ENCODE results near the gene CALHM3.

The CALHM3 gene

DNA sequence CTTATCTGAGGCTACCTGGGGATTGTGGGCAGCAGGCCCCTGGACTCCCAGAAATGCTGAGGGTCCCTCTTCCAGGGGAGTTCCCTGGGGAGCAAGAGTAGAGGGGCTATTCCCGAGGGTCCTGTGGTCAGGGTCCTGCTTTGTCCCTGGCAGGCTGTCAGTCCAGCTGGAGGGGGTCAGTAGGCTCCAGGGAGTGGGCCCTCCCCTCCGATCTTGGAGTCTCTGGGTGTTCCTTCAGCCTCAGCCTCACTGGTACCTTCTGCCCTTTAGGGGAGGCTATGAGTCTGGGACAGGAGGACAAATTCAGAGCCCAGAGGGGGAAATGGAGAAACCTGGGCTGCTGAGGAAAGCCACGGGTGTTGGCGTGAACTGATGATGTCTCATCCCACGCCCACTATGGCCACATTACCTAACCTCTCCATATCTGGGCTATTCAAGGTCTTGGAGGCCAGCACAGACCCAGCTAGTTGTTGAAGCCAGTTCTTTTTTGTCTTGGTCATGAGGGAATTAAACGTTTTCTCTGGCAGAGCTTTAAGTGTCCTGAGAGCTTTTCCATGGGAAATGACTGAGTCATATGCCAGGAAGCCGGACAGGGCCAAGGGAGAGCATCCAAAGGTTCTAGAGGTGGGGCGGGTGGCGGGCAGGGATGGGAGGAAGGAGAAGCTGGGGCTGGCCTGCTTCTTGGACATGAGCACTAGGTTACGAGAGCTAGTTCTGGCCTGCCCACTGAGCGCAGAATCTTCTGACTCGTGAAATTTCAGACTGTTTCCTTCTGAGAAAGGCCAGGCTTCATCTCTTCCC, 33.1 kb downstream of the CALHM3 start:
- no peak overlapping the region for H3K27ac ChIP-seq (ENCODE audit: low read depth, low read length)
- H3K27me3 ChIP-seq (ENCODE audit: insufficient read depth, low read length): no peaks in the 10 kb centered on the region
- no peak overlapping the region for H3K4me3 ChIP-seq (ENCODE audit: low read depth, low read length)
- no peak for DNase-seq
- no peaks in the 10 kb centered on the region for H3K4me1 ChIP-seq (ENCODE audit: control insufficient read depth in 1 of 2, insufficient read depth in 2 of 2, low read length in 2 of 2)
- H3K4ac ChIP-seq (ENCODE audit: low read depth, low read length): no peak overlapping the region
- H3K23ac ChIP-seq (ENCODE audit: low read length): no peak overlapping the region
- peaks cover 60 to 74% of the 10 kb centered on the region in 2 experiments for H3K36me3 ChIP-seq (ENCODE audit: control insufficient read depth in 1 of 2, insufficient read depth in 2 of 2, low read length in 2 of 2)
- H3K9ac ChIP-seq (ENCODE audit: low read length): no peak overlapping the region
- H4K91ac ChIP-seq (ENCODE audit: low read depth, low read length): no peak overlapping the region
- H2AK5ac ChIP-seq (ENCODE audit: low read length): no peak overlapping the region
- peaks cover 2% of the 10 kb centered on the region for H3K9me3 ChIP-seq (ENCODE audit: insufficient read depth, low read depth, low read length)
- H2BK5ac ChIP-seq (ENCODE audit: low read depth, low read length, poor library complexity): no peak overlapping the region
- H3K79me1 ChIP-seq (ENCODE audit: low read length): no peaks in the 10 kb centered on the region
- no peaks in the 10 kb centered on the region for H3K79me2 ChIP-seq (ENCODE audit: control insufficient read depth, insufficient read depth, low read length, poor library complexity)
- no peak overlapping the region for H4K8ac ChIP-seq (ENCODE audit: low read depth, low read length)
- no CpG with 5 or more reads among the region's 12 CpGs for WGBS (ENCODE audit: extremely low coverage, insufficient coverage, insufficient read length)
- no peak overlapping the region for H2BK12ac ChIP-seq (ENCODE audit: low read length)
- no peak overlapping the region for H2AFZ ChIP-seq (ENCODE audit: insufficient read depth, low read length, poor library complexity)
- H3K14ac ChIP-seq (ENCODE audit: low read length): no peak overlapping the region
- no peak overlapping the region for H3K4me2 ChIP-seq (ENCODE audit: low read length)
- H3K18ac ChIP-seq (ENCODE audit: low read length): no peak overlapping the region
- H4K12ac ChIP-seq (ENCODE audit: low read depth, low read length): no peak overlapping the region
- no peak overlapping the region for H2BK120ac ChIP-seq (ENCODE audit: insufficient read depth, low read length, poor library complexity)

DNA sequence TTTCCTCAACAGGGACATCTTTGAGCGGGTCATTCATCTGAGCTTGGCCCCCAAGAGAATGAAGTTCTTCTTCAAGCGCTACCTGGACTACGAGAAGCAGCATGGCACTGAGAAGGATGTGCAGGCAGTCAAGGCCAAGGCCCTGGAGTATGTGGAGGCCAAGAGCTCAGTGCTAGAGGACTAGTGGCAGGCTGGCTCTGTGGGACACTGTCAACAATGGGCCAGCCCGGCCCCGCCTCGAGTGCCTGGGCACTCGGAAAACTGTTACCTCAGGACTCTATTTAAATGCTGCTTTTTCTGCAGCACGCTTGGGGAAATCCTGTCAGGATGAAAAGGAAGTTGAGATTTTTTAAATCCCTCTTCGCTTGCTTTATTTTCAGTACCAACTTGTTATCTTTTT, 33.7 kb downstream of the CALHM3 start:
- H3K9me3 ChIP-seq (ENCODE audit: insufficient read depth, low read depth, low read length): peaks cover 2% of the 10 kb centered on the region
- no peak overlapping the region for H3K4me2 ChIP-seq (ENCODE audit: low read length)
- H3K18ac ChIP-seq (ENCODE audit: low read length): no peak overlapping the region
- H3K27me3 ChIP-seq (ENCODE audit: insufficient read depth, low read length): no peaks in the 10 kb centered on the region
- H4K8ac ChIP-seq (ENCODE audit: low read depth, low read length): no peak overlapping the region
- no CpG with 5 or more reads among the region's 9 CpGs for WGBS (ENCODE audit: extremely low coverage, insufficient coverage, insufficient read length)
- no peak overlapping the region for H2BK12ac ChIP-seq (ENCODE audit: low read length)
- no peak overlapping the region for H2AK5ac ChIP-seq (ENCODE audit: low read length)
- DNase-seq: no peak
- no peak overlapping the region for H2BK120ac ChIP-seq (ENCODE audit: insufficient read depth, low read length, poor library complexity)
- no peak overlapping the region for H4K91ac ChIP-seq (ENCODE audit: low read depth, low read length)
- H3K79me1 ChIP-seq (ENCODE audit: low read length): no peaks in the 10 kb centered on the region
- H3K4ac ChIP-seq (ENCODE audit: low read depth, low read length): no peak overlapping the region
- no peak overlapping the region for H3K4me3 ChIP-seq (ENCODE audit: low read depth, low read length)
- H3K36me3 ChIP-seq (ENCODE audit: control insufficient read depth in 1 of 2, insufficient read depth in 2 of 2, low read length in 2 of 2): peaks cover 66 to 80% of the 10 kb centered on the region in 2 experiments
- H2AFZ ChIP-seq (ENCODE audit: insufficient read depth, low read length, poor library complexity): no peak overlapping the region
- no peak overlapping the region for H3K23ac ChIP-seq (ENCODE audit: low read length)
- H3K4me1 ChIP-seq (ENCODE audit: control insufficient read depth in 1 of 2, insufficient read depth in 2 of 2, low read length in 2 of 2): no peaks in the 10 kb centered on the region
- no peak overlapping the region for H3K14ac ChIP-seq (ENCODE audit: low read length)
- H2BK5ac ChIP-seq (ENCODE audit: low read depth, low read length, poor library complexity): no peak overlapping the region
- no peak overlapping the region for H3K9ac ChIP-seq (ENCODE audit: low read length)
- no peak overlapping the region for H4K12ac ChIP-seq (ENCODE audit: low read depth, low read length)
- no peak overlapping the region for H3K27ac ChIP-seq (ENCODE audit: low read depth, low read length)
- no peaks in the 10 kb centered on the region for H3K79me2 ChIP-seq (ENCODE audit: control insufficient read depth, insufficient read depth, low read length, poor library complexity)

DNA sequence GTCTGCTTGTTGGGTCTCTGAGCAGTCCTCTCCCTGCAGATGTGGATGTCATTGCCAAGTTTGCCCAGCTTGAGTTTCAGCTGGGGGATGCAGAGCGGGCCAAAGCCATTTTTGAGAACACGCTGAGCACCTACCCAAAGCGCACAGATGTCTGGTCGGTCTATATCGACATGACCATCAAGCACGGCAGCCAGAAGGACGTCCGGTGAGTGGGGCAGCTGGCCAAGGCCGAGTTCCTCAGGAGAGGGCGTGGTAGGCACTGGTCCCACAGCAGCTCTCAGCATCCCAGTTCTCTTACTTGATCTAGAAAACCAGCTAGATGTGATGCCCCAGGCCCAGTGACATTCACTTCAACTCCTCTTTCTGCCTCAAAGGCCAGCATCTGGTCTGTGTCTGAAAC, 34.6 kb downstream of the CALHM3 start:
- no peak overlapping the region for H3K9ac ChIP-seq (ENCODE audit: low read length)
- no peak overlapping the region for H2AFZ ChIP-seq (ENCODE audit: insufficient read depth, low read length, poor library complexity)
- no peaks in the 10 kb centered on the region for H3K4me1 ChIP-seq (ENCODE audit: control insufficient read depth in 1 of 2, insufficient read depth in 2 of 2, low read length in 2 of 2)
- H3K27ac ChIP-seq (ENCODE audit: low read depth, low read length): no peak overlapping the region
- H3K79me2 ChIP-seq (ENCODE audit: control insufficient read depth, insufficient read depth, low read length, poor library complexity): no peaks in the 10 kb centered on the region
- no peak overlapping the region for H4K12ac ChIP-seq (ENCODE audit: low read depth, low read length)
- H2BK12ac ChIP-seq (ENCODE audit: low read length): no peak overlapping the region
- no peak for DNase-seq
- no peak overlapping the region for H3K4ac ChIP-seq (ENCODE audit: low read depth, low read length)
- no CpG with 5 or more reads among the region's 10 CpGs for WGBS (ENCODE audit: extremely low coverage, insufficient coverage, insufficient read length)
- H4K8ac ChIP-seq (ENCODE audit: low read depth, low read length): no peak overlapping the region
- H3K4me3 ChIP-seq (ENCODE audit: low read depth, low read length): no peak overlapping the region
- no peak overlapping the region for H2AK5ac ChIP-seq (ENCODE audit: low read length)
- H2BK120ac ChIP-seq (ENCODE audit: insufficient read depth, low read length, poor library complexity): no peak overlapping the region
- H3K4me2 ChIP-seq (ENCODE audit: low read length): no peak overlapping the region
- no peak overlapping the region for H2BK5ac ChIP-seq (ENCODE audit: low read depth, low read length, poor library complexity)
- no peaks in the 10 kb centered on the region for H3K79me1 ChIP-seq (ENCODE audit: low read length)
- no peak overlapping the region for H3K18ac ChIP-seq (ENCODE audit: low read length)
- peaks cover 72 to 85% of the 10 kb centered on the region in 2 experiments for H3K36me3 ChIP-seq (ENCODE audit: control insufficient read depth in 1 of 2, insufficient read depth in 2 of 2, low read length in 2 of 2)
- H3K27me3 ChIP-seq (ENCODE audit: insufficient read depth, low read length): no peaks in the 10 kb centered on the region
- peaks cover 2% of the 10 kb centered on the region for H3K9me3 ChIP-seq (ENCODE audit: insufficient read depth, low read depth, low read length)
- no peak overlapping the region for H3K14ac ChIP-seq (ENCODE audit: low read length)
- no peak overlapping the region for H4K91ac ChIP-seq (ENCODE audit: low read depth, low read length)
- H3K23ac ChIP-seq (ENCODE audit: low read length): no peak overlapping the region

DNA sequence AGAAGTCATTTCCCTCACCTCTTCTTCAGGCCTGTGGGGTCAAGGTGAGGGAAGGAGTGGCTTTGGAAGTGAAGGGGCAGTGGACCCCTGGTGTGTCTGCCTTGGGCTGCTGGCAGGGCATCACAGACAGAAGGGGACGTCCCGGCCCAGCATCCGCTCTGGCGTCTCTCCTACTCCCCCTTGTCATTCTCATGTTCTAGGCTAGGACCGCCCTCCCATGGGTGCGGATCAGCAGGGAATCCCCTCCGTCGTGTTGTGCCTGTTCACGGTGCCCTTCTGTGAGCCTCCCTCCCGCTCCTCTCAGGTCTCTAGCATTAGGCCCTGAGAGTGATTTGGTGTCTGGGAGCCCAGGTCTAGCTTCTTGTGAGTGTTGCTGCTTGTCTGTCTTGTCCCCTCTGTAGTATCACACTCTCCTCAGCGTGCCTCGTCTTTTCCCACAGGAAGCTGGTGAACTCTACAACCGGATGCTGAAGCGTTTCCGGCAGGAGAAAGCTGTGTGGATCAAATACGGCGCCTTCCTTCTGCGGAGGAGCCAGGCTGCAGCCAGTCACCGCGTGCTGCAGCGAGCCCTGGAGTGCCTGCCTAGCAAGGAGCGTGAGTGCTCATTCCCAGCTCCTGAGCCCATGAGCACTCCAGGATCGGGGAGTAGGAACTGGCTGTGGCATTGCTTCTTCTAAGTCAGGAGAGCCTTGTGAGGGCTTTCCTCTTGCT, 35.4 kb downstream of the CALHM3 start:
- Histone ChIP-seq H3K23ac (ENCODE audit: low read length) (no peak overlapping the region), H3K36me3 (ENCODE audit: control insufficient read depth in 1 of 2, insufficient read depth in 2 of 2, low read length in 2 of 2) (peaks cover 75 to 85% of the 10 kb centered on the region in 2 experiments), H2AK5ac (ENCODE audit: low read length) (no peak overlapping the region), H4K12ac (ENCODE audit: low read depth, low read length) (no peak overlapping the region), H3K4me3 (ENCODE audit: low read depth, low read length) (no peak overlapping the region), H3K9me3 (ENCODE audit: insufficient read depth, low read depth, low read length) (peaks cover 2% of the 10 kb centered on the region), H3K4me1 (ENCODE audit: control insufficient read depth in 1 of 2, insufficient read depth in 2 of 2, low read length in 2 of 2) (no peaks in the 10 kb centered on the region), H4K8ac (ENCODE audit: low read depth, low read length) (no peak overlapping the region), H3K27me3 (ENCODE audit: insufficient read depth, low read length) (no peaks in the 10 kb centered on the region), H3K9ac (ENCODE audit: low read length) (no peak overlapping the region), H3K79me2 (ENCODE audit: control insufficient read depth, insufficient read depth, low read length, poor library complexity) (no peaks in the 10 kb centered on the region), H3K4ac (ENCODE audit: low read depth, low read length) (no peak overlapping the region), H3K4me2 (ENCODE audit: low read length) (no peak overlapping the region), H2BK120ac (ENCODE audit: insufficient read depth, low read length, poor library complexity) (no peak overlapping the region), H3K14ac (ENCODE audit: low read length) (no peak overlapping the region), H2AFZ (ENCODE audit: insufficient read depth, low read length, poor library complexity) (no peak overlapping the region), H2BK5ac (ENCODE audit: low read depth, low read length, poor library complexity) (no peak overlapping the region), H3K27ac (ENCODE audit: low read depth, low read length) (no peak overlapping the region), H4K91ac (ENCODE audit: low read depth, low read length) (no peak overlapping the region), H2BK12ac (ENCODE audit: low read length) (no peak overlapping the region), H3K18ac (ENCODE audit: low read length) (no peak overlapping the region), H3K79me1 (ENCODE audit: low read length) (no peaks in the 10 kb centered on the region)
- WGBS (ENCODE audit: extremely low coverage, insufficient coverage, insufficient read length): no CpG with 5 or more reads among the region's 23 CpGs
- no peak for DNase-seq
